G401.6 (cell line): ENCODE measurements around the gene CSPG4.
"Not testable (repeated sequence)": the region's sequence is repeated elsewhere in the genome, so short reads cannot be mapped to it uniquely, and the experiment has no call there.

Experiments
- FAIRE-seq: peaks from 2 replicates; lab custom pipeline; 2012; peaks lifted over from hg19 to GRCh38; lab: Jason Lieb, UNC

CSPG4 gene

DNA sequence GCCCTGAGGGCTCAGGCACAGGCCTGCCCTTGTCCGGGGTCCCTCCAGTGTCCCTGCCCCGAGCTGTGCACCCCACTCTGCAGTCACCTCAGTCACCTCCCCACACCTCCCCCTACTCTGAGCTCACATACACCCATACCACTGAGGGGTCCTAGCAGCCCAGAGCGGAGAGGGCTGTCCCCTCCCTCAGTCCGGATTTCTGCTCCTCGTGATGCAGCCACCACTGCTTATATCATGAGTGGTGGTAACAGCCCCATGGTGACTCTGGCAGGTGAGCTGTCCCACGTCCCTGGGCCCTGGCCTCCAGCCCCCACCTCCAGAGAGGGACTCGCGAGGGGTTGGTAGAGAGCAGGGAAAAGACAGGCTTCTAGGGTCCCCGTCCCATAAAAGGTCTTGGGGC is 8.0 kb downstream of the CSPG4 start:
- FAIRE-seq = no peak

DNA sequence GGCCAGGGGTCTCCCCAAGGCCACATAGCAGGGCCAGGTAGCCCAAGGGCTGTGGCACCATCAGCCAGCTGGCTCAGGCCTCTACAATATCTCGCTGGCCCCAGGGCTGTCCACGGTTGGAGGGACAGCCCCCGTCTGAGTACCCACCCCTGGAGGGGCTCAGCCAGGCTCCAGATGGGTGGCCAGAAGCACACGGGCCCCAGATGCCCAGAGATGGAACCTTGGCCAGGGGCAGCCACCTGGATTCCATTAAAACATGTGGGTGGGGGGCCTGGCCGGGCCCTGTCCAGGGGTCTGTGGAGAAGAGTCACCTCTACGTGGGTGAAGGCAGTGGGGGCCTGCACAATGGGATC is 8.4 kb downstream of the CSPG4 start:
- no peak for FAIRE-seq

DNA sequence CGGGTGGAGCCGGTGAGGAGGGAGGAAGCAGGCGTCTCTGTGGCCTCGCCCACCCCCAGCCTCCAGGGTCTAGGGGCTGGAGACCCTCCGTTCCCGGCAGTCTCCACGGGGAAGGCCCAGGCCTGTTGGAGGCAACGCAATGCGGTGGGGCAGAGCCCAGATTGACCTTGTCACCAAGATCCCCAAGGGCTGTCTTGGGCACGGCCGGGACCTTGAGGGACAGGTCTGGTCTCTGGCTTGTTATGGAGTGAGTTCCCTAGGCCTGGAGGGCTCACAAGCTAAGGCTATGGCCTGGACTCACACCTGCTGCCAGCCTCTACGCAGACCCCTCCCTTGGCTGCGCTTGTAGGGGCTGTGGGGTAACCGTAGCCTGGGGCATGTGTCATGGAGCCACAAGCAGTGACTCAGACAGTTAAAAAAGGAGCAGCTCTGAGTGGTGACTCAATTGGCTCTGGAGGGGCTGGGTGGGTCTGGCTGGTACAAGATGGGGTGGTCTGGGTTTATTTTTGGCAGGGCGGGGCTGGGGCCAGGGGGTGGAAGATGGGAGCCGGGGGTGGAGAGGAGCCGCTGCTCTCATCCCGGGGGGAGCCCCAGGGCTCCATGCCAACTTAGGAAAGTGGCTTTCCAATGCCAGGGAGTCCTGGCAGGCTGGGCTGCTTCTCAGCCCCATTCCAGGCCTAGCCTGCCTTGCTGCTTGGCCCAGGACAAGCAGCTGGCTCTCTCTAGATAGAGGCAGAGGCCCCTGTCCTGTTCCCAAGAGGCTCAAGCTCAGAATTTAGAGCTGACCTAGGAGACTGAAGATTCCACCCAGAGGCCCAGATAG is 9.0 kb downstream of the CSPG4 start:
- not testable (repeated sequence) for FAIRE-seq

DNA sequence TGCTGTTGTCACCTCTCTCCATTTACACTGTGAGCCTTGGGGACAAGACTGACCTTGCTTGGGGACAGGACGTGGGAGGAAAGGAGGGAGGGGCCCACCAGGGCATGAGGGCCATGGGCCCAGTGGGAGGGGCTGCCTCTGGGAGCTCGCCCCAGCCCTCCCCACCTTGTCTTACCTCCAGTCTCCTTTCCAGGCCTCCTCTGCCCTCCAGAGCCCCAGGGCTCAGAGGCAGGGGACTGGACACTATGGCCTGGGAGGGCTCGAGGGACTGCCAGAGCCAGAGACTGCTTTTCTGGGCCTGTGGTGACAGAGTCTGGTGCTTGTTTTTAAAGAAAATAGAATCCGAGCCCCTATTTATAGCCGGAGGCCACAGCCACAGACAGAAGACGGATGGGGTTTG is 10.2 kb downstream of the CSPG4 start:
- FAIRE-seq = no peak

- not testable (repeated sequence) for FAIRE-seq
Observed at GRCh38 chr15:75701071-75702003, 11.3 kb downstream of the CSPG4 start.

DNA sequence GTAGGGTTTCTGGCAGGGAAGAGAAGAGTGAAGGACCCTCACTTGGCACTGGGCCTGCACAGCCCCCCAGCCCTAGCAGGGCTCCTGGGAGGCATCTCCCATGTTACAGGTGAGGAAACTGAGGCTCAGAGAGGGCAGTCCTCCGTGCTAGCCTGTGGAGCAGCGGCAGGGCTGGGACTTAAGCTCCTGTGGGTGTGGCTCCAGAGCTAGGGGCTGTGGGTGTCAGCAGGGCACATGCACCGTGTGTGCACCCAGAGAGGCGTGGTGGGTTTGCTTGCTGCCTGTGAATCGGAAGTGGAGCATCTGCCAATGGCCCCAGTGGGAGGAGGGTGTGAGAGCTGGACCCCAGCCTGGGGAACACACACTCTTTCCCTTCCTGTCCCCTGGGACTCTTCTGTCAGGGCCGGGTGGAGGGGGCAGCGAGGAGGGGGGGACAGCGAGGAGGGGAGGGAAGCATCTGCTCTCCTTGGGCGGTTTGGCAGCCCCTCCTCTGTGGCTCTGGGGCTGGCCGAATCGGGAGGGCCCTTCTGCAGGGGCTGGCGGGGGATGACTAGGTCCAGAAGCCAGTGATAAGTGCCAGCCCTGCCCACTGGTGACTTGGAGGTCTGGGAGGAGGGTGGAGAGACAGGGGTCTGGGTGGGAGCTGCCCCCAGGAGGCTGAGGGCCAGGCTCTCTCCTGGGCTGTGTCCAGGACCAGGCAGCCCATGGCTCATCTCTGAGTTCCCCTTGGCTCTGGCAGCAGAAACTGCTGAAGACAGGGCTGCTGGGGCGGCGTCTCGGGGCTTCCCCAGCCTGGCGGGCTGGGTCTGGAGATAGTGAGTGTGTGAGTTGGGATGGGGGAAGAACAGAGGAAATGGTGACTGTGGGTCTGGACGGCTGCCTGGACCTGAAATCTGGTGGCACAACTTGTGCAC is 12.4 kb downstream of the CSPG4 start:
- not testable (repeated sequence) for FAIRE-seq

- not testable (repeated sequence) for FAIRE-seq
Observed at GRCh38 chr15:75699517-75699916, 13.1 kb downstream of the CSPG4 start.

DNA sequence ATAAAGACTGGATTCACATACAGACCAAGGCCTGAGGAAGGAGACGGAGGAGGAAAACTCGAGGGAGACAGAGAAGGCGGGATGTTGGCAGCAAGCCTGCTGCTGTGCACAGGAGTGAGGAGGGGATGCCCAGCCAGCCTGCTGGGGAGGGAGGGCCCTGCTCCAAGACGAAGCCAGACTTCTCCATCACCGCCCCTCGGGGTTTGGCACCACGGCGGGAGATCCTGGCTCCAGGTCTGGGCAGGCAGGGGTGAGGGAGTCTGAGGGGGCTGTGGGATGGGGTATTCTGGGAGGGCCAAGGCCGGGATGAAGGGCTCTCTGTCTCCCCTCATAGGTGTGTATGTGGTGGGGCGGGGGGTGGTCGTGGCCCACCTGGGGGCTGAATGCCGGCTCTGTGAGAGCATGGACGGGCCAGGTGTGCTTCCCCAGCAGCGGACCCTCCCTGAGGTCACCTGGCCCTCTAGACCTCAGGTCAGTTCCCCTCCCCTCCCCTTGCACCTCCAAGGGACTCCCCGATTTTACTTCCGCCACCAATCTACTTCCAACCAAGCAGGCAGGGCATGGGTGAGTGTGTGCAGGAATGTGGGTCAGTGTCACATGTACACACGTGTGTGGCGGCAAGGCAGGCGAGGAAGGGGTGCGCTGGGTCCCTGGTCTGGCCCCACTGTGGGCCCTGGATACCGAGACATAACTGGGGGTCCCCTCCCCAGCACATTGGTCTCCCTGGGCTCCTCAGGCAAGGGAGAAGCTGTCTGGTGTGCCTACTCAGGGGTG is 14.5 kb downstream of the CSPG4 start:
- FAIRE-seq = not testable (repeated sequence)

DNA sequence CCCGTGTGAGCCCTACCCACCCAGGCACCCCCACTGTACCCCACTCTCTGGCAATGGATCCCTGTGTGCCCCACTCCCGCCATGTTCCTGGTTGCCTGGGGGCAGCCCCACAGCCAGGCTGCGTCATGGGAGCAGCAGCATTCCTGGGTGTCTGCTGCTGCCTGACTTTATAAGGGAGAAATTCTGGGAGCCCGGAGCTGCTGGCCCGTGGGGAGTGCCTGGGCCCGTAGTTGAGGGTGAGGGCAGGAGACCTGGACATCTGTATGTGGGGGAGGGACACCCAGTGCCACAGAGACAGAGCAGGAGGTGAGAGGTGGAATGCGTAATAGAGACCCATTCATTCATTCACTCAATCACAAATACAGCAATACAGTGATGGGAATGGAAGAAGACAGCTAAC is 15.1 kb downstream of the CSPG4 start:
- FAIRE-seq = no peak

DNA sequence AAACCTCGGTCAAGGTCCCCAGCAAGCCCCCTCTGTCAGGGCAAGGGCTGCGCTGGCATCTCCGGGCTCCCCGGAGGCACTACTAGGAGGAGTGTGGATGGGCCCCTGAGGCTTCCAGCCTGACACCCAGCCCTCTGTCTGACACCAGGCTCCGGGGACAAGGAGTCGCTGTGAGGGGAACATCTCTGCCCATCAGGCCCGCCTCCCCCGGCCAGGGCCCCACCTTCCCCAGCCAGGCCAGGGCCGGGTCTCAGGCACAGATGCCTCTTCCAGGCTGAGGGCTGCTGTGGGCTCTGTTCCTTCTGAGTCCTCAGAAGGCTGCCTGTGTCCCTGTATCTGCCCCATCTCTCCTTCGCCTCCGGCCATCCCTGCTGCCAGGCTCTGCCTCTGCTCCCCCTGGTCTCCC is 15.8 kb downstream of the CSPG4 start:
- FAIRE-seq = no peak

- FAIRE-seq = no peak
Observed at GRCh38 chr15:75696311-75696720, 16.3 kb downstream of the CSPG4 start.

- FAIRE-seq = no peak
Observed at GRCh38 chr15:75695634-75696310, 16.9 kb downstream of the CSPG4 start.

DNA sequence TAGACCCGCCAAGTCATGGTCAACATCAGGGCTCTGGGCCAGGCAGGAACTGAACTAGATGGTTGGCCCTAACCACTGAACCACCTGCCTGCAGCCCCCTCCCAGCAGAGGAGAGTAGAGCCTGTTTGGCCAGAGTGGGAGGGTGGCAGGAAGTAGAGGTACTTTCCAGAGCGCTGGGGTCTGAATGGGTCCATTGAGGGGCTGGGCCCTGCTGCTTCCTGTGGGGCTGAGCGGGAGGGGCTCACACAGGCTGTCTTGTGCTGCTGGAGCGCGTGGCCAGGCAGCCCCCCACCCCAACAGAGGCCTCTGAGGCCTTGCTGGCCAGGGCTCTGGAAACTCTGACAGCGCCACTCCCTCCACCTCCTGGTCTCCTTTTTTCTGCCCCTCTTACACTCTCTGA is 17.4 kb downstream of the CSPG4 start:
- FAIRE-seq = no peak

- no peak for FAIRE-seq
Observed at GRCh38 chr15:75694241-75695182, 18.1 kb downstream of the CSPG4 start.

GRCh38 chr15:75693501-75694240 is 19.0 kb downstream of the CSPG4 start:
- no peak for FAIRE-seq

DNA sequence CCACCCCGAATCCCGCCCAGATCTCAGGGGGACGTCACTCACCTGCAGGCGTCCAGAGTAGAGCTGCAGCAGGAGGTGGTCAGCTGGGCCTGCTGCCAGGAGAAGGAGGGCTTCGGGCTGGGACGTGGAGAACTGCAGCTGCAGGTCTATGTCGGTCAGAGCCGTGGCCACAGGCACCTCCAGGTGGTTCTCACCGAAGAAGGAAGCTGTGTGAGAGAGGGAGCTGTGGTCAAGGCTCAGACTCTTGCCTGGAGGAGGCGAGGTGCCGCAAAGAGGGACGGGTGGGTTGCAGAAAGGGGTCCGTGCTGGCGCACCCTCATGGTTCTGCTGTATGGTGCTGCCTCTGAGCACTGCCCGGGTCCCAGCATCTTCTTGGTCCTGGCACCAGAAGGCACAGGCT is 19.6 kb downstream of the CSPG4 start:
- FAIRE-seq = not testable (repeated sequence)

DNA sequence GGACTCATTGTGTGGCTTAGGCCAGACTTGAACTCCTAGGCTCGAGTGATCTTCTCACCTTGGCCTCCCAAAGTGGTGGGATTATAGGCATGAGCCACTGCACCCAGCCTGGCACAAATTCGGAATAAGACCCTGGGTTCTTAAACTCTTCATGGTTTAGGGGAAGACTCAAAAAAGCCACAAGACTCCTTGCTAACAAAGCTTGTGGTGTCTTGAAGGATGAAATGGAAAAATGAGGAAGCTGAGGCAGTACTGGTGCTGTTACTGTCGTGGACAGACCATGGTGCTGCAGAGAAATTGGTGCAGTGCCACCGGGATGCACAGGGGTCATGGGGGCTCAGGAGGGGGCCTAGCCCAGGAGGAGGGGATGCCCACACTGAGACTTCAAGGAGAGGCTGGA is 20.3 kb downstream of the CSPG4 start:
- not testable (repeated sequence) for FAIRE-seq

DNA sequence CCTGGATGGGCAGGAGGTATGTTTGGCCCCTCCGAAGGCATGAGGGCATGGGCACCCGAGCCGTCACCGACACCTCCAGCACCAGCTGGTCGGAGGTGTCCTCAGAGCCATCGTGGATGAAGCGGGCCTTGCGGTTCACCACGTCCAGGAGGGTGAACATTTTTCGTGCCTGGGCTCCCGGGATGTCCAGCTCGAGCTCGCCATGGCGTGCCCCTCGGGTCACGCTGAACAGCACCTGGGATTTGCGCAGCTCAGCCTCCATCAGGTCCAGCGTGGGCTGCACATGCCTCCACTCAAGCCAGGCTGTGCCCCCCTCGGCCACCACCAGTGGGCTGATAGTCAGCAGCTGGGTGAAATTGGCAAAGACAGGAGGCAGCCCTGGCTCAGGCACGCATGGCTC is 23.2 kb downstream of the CSPG4 start:
- FAIRE-seq = not testable (repeated sequence)

- FAIRE-seq = no peak
Observed at GRCh38 chr15:75688831-75689230, 23.8 kb downstream of the CSPG4 start.
